ENCODE results near the gene RCBTB2.

The RCBTB2 gene

GRCh38 chr13:48489666-48490065, 43.2 kb downstream of the RCBTB2 start:
- DNase-seq (ENCODE audit: extremely low spot score), result no peak
- no peak for TF ChIP-seq FOXK2 (IDR thresholded peaks at IDR 0.05)
- no peak for TF ChIP-seq NFRKB (IDR thresholded peaks at IDR 0.05)
- no peak for TF ChIP-seq LEF1 (IDR thresholded peaks at IDR 0.05; ENCODE audit: borderline replicate concordance)
- no peak for TF ChIP-seq SP1 (IDR thresholded peaks at IDR 0.05)
- TF ChIP-seq L3MBTL2 (conservative IDR thresholded peaks at IDR 0.05), result no peak
- no peak for TF ChIP-seq ARNT (IDR thresholded peaks at IDR 0.05)
- TF ChIP-seq HDGF (IDR thresholded peaks at IDR 0.05; ENCODE audit: borderline replicate concordance), result no peak
- TF ChIP-seq BHLHE40 (IDR thresholded peaks at IDR 0.05; ENCODE audit: borderline replicate concordance), result no peak
- no peak for TF ChIP-seq TARDBP (IDR thresholded peaks at IDR 0.05)
- TF ChIP-seq, protein P1, sequence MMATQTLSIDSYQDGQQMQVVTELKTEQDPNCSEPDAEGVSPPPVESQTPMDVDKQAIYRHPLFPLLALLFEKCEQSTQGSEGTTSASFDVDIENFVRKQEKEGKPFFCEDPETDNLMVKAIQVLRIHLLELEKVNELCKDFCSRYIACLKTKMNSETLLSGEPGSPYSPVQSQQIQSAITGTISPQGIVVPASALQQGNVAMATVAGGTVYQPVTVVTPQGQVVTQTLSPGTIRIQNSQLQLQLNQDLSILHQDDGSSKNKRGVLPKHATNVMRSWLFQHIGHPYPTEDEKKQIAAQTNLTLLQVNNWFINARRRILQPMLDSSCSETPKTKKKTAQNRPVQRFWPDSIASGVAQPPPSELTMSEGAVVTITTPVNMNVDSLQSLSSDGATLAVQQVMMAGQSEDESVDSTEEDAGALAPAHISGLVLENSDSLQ (IDR thresholded peaks at IDR 0.05), result no peak
- no peak for TF ChIP-seq CTBP1 (IDR thresholded peaks at IDR 0.05; ENCODE audit: borderline replicate concordance)
- TF ChIP-seq FOXM1 (IDR thresholded peaks at IDR 0.05; ENCODE audit: borderline replicate concordance), result no peak
- no peak for TF ChIP-seq SUZ12 (IDR thresholded peaks at IDR 0.05)
- no peak for TF ChIP-seq ELF4 (IDR thresholded peaks at IDR 0.05)
- ChIA-PET CTCF (no interaction called here), POLR2A (no interaction called here)

GRCh38 chr13:48488995-48489394, 43.9 kb downstream of the RCBTB2 start:
- no peak for TF ChIP-seq HDGF (IDR thresholded peaks at IDR 0.05; ENCODE audit: borderline replicate concordance)
- TF ChIP-seq L3MBTL2 (conservative IDR thresholded peaks at IDR 0.05), result no peak
- TF ChIP-seq LEF1 (IDR thresholded peaks at IDR 0.05; ENCODE audit: borderline replicate concordance), result no peak
- TF ChIP-seq SP1 (IDR thresholded peaks at IDR 0.05), result no peak
- ChIA-PET POLR2A (no interaction called here), CTCF (no interaction called here)
- no peak for DNase-seq (ENCODE audit: extremely low spot score)

GRCh38 chr13:48487968-48488367, 44.9 kb downstream of the RCBTB2 start:
- ChIA-PET CTCF (no interaction called here), POLR2A (no interaction called here)
- no peak for DNase-seq (ENCODE audit: extremely low spot score)
- TF ChIP-seq TARDBP (IDR thresholded peaks at IDR 0.05), result no peak
- no peak for TF ChIP-seq L3MBTL2 (conservative IDR thresholded peaks at IDR 0.05)
- no peak for TF ChIP-seq HDGF (IDR thresholded peaks at IDR 0.05; ENCODE audit: borderline replicate concordance)
- TF ChIP-seq ELF4 (IDR thresholded peaks at IDR 0.05), result no peak
- TF ChIP-seq, protein P1 (IDR thresholded peaks at IDR 0.05), result no peak
- TF ChIP-seq SP1 (IDR thresholded peaks at IDR 0.05), result no peak
- no peak for TF ChIP-seq NFRKB (IDR thresholded peaks at IDR 0.05)
- TF ChIP-seq ARNT (IDR thresholded peaks at IDR 0.05), result no peak
- no peak for TF ChIP-seq ZNF384 (IDR thresholded peaks at IDR 0.05)

DNA sequence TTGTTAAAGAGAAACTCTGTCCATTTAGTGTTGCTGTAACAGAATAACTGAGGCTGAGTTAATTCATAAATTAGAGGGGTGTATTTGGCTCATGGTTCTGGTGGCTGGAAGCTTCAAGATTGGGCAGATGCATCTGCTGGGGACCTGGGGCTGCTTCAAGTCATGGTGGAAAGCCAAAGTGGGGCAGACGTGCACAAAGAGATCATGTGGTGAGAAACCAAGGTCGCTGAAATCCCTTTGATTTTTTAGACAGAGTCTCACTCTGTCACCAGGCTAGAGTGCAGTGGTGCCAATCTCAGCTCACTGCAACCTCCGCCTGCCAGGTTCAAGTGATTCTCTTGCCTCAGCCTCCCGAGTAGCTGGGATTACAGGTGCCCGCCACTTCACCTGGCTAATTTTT, 46.0 kb downstream of the RCBTB2 start:
- POLR2A ChIA-PET, result no interaction called here
- no peak for DNase-seq (ENCODE audit: extremely low spot score)
- CTCF ChIA-PET, result no interaction called here
- TF ChIP-seq ARNT (IDR thresholded peaks at IDR 0.05), result no peak

GRCh38 chr13:48486362-48486761, 46.5 kb downstream of the RCBTB2 start:
- ChIA-PET CTCF (no interaction called here), POLR2A (no interaction called here)
- DNase-seq (ENCODE audit: extremely low spot score), result no peak
- no peak for TF ChIP-seq HDGF (IDR thresholded peaks at IDR 0.05; ENCODE audit: borderline replicate concordance)
- TF ChIP-seq NFRKB (IDR thresholded peaks at IDR 0.05), result no peak
- TF ChIP-seq LEF1 (IDR thresholded peaks at IDR 0.05; ENCODE audit: borderline replicate concordance), result no peak
- no peak for TF ChIP-seq ELF4 (IDR thresholded peaks at IDR 0.05)
- no peak for TF ChIP-seq FOXA1 (IDR thresholded peaks at IDR 0.05)
- TF ChIP-seq FOXM1 (IDR thresholded peaks at IDR 0.05; ENCODE audit: borderline replicate concordance), result no peak
- no peak for TF ChIP-seq SP1 (IDR thresholded peaks at IDR 0.05)
- no peak for TF ChIP-seq ARNT (IDR thresholded peaks at IDR 0.05)
- TF ChIP-seq FOXK2 (IDR thresholded peaks at IDR 0.05), result no peak
- no peak for TF ChIP-seq CTBP1 (IDR thresholded peaks at IDR 0.05; ENCODE audit: borderline replicate concordance)
- TF ChIP-seq SUZ12 (IDR thresholded peaks at IDR 0.05), result no peak
- TF ChIP-seq L3MBTL2 (conservative IDR thresholded peaks at IDR 0.05), result no peak
- TF ChIP-seq, protein P1 (IDR thresholded peaks at IDR 0.05), result no peak
- no peak for TF ChIP-seq ZNF384 (IDR thresholded peaks at IDR 0.05)

GRCh38 chr13:48485432-48485831, 47.4 kb downstream of the RCBTB2 start:
- no peak for DNase-seq (ENCODE audit: extremely low spot score)
- ChIA-PET POLR2A (no interaction called here), CTCF (interaction anchor here (0.6 kb wide), 1 partner anchor 129 kb away, joined by 6 read pairs; no protein-coding TSS in a partner anchor)
- TF ChIP-seq, protein P1 (IDR thresholded peaks at IDR 0.05), result no peak
- TF ChIP-seq NFRKB (IDR thresholded peaks at IDR 0.05), result no peak
- no peak for TF ChIP-seq ARNT (IDR thresholded peaks at IDR 0.05)
- TF ChIP-seq CTBP1 (IDR thresholded peaks at IDR 0.05; ENCODE audit: borderline replicate concordance), result no peak
- no peak for TF ChIP-seq BHLHE40 (IDR thresholded peaks at IDR 0.05; ENCODE audit: borderline replicate concordance)
- TF ChIP-seq FOXK2 (IDR thresholded peaks at IDR 0.05), result no peak
- no peak for TF ChIP-seq HDGF (IDR thresholded peaks at IDR 0.05; ENCODE audit: borderline replicate concordance)
- no peak for TF ChIP-seq ELF4 (IDR thresholded peaks at IDR 0.05)
- TF ChIP-seq FOXA1 (IDR thresholded peaks at IDR 0.05), result no peak
- no peak for TF ChIP-seq TARDBP (IDR thresholded peaks at IDR 0.05)
- TF ChIP-seq L3MBTL2 (conservative IDR thresholded peaks at IDR 0.05), result no peak

Measured in HEK293T (cell line).